Nephron (organoid): ENCODE results near the gene TAOK2.
A peak's percentile ranks its signal among the peaks of the same experiment; 100 is the strongest.
"Not testable (repeated sequence)": the region's sequence is repeated elsewhere in the genome, so short reads cannot be mapped to it uniquely, and the experiment has no call there.

ENCODE experiments used
- H3K27ac Mint-ChIP-seq, 3 experiments: 2 replicates each; pipeline ENCODE4 v1.8.0; 2020; ENCODE audit warnings: mixed read lengths in 3 of 3, mild to moderate bottlenecking in 2 of 3, moderate library complexity in 1 of 3
- H3K27me3 Mint-ChIP-seq: 2 replicates; pipeline ENCODE4 v1.8.0; 2021; ENCODE audit warnings: low read depth, mild to moderate bottlenecking, moderate library complexity, mixed read lengths
- H3K36me3 Mint-ChIP-seq: 2 replicates; pipeline ENCODE4 v1.8.0; 2020; ENCODE audit warnings: low read depth, mixed read lengths
- H3K4me1 Mint-ChIP-seq: 2 replicates; pipeline ENCODE4 v1.8.0; 2020; ENCODE audit warnings: mixed read lengths
- H3K4me3 Mint-ChIP-seq, 3 experiments: 2 replicates each; pipeline ENCODE4 v1.8.0; 2020; ENCODE audit warnings: mild to moderate bottlenecking in 3 of 3, mixed read lengths in 3 of 3, moderate library complexity in 2 of 3
- H3K9me3 Mint-ChIP-seq: 2 replicates; pipeline ENCODE4 v1.8.0; 2020; ENCODE audit warnings: mixed read lengths
- TF ChIP-seq, protein P1 (sequence below), 3 experiments: fragments of 200-600 bp; sonication (generic); IDR thresholded peaks; one replicate each; pipeline ENCODE4 v1.5.0; 2021; ENCODE audit warnings: antibody characterized with exemption in 3 of 3; ENCODE audit not compliant: unreplicated experiment in 3 of 3

Gene TAOK2

GRCh38 chr16:30033270-30033669 lies 59.6 kb downstream of the TAOK2 start:
- H3K36me3 Mint-ChIP-seq, result no peaks in the 10 kb centered on the region
- peaks cover 58% of the 10 kb centered on the region for H3K27me3 Mint-ChIP-seq
- no peak overlapping the region for H3K4me3 Mint-ChIP-seq
- no peaks in the 10 kb centered on the region for H3K9me3 Mint-ChIP-seq
- no peak overlapping the region for H3K27ac Mint-ChIP-seq
- TF ChIP-seq, protein P1, sequence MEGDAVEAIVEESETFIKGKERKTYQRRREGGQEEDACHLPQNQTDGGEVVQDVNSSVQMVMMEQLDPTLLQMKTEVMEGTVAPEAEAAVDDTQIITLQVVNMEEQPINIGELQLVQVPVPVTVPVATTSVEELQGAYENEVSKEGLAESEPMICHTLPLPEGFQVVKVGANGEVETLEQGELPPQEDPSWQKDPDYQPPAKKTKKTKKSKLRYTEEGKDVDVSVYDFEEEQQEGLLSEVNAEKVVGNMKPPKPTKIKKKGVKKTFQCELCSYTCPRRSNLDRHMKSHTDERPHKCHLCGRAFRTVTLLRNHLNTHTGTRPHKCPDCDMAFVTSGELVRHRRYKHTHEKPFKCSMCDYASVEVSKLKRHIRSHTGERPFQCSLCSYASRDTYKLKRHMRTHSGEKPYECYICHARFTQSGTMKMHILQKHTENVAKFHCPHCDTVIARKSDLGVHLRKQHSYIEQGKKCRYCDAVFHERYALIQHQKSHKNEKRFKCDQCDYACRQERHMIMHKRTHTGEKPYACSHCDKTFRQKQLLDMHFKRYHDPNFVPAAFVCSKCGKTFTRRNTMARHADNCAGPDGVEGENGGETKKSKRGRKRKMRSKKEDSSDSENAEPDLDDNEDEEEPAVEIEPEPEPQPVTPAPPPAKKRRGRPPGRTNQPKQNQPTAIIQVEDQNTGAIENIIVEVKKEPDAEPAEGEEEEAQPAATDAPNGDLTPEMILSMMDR (IDR thresholded peaks at IDR 0.05; ENCODE audit: unreplicated experiment in 3 of 3), result no peak
- peaks cover 8% of the 10 kb centered on the region for H3K4me1 Mint-ChIP-seq

GRCh38 chr16:30040221-30040620 lies 66.6 kb downstream of the TAOK2 start:
- Mint-ChIP-seq H3K9me3 (no peaks in the 10 kb centered on the region), H3K4me3 (no peak overlapping the region)

GRCh38 chr16:30040690-30041089 lies 67.0 kb downstream of the TAOK2 start:
- not testable (repeated sequence) for H3K36me3 Mint-ChIP-seq, H3K9me3 Mint-ChIP-seq, H3K4me1 Mint-ChIP-seq, H3K27me3 Mint-ChIP-seq, H3K27ac Mint-ChIP-seq, H3K4me3 Mint-ChIP-seq

More at GRCh38 chr16:30040221-30040620, 66.6 kb downstream of the TAOK2 start:
- Mint-ChIP-seq H3K27ac (no peak overlapping the region), H3K27me3 (peaks cover 10% of the 10 kb centered on the region), H3K36me3 (no peaks in the 10 kb centered on the region), H3K4me1 (no peaks in the 10 kb centered on the region)
- TF ChIP-seq, protein P1 (IDR thresholded peaks at IDR 0.05; ENCODE audit: unreplicated experiment in 3 of 3), result no peak

DNA sequence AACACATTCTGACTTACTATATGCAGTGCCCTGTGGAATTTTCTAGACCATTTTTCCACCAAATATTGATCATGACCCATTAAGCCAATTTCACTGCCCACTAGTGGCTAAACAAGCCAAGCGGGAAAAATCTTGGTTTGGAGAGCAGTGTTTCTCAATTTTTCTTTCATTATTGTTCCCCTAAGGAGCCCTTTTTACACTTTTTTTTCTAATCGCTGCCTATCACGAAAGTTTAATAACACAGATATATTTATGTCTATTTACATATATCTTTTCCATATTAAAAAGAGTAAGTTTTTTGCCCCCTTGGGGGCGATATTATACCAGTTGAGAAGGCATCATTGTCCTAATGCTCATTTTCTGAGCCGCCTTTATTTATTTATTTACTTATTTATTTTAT lies 68.2 kb downstream of the TAOK2 start:
- TF ChIP-seq, protein P1 (IDR thresholded peaks at IDR 0.05; ENCODE audit: unreplicated experiment in 3 of 3), result peak; percentile 46 to 56 (median 50)
- Mint-ChIP-seq H3K27ac (no peak overlapping the region), H3K4me3 (no peak overlapping the region), H3K9me3 (no peaks in the 10 kb centered on the region), H3K4me1 (no peaks in the 10 kb centered on the region), H3K36me3 (no peaks in the 10 kb centered on the region), H3K27me3 (peaks cover 3% of the 10 kb centered on the region)
